PC-3 (cell line): ENCODE data around the gene MED8.

Experiments
- EZH2 ChIP-seq: fragments of 300-600 bp; sonication (generic); IDR thresholded peaks from one replicate; pipeline ENCODE4 v1.6.1; 2017; ENCODE audit warnings: antibody characterized with exemption, mild to moderate bottlenecking, low read length; ENCODE audit not compliant: unreplicated experiment
- TF ChIP-seq, protein P1 (sequence below): fragments of 300-600 bp; sonication (generic); conservative IDR thresholded peaks from 2 replicates; pipeline ENCODE4 v1.5.1; 2017; ENCODE audit warnings: antibody characterized with exemption, low read depth, mild to moderate bottlenecking, low read length

GRCh38 chr1:43360616-43361015 lies 29.0 kb downstream of the MED8 start:
- TF ChIP-seq, protein P1, sequence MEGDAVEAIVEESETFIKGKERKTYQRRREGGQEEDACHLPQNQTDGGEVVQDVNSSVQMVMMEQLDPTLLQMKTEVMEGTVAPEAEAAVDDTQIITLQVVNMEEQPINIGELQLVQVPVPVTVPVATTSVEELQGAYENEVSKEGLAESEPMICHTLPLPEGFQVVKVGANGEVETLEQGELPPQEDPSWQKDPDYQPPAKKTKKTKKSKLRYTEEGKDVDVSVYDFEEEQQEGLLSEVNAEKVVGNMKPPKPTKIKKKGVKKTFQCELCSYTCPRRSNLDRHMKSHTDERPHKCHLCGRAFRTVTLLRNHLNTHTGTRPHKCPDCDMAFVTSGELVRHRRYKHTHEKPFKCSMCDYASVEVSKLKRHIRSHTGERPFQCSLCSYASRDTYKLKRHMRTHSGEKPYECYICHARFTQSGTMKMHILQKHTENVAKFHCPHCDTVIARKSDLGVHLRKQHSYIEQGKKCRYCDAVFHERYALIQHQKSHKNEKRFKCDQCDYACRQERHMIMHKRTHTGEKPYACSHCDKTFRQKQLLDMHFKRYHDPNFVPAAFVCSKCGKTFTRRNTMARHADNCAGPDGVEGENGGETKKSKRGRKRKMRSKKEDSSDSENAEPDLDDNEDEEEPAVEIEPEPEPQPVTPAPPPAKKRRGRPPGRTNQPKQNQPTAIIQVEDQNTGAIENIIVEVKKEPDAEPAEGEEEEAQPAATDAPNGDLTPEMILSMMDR: no peak
- TF ChIP-seq EZH2: no peak
